ENCODE measurements around the gene ACSL3.

The ACSL3 gene

DNA sequence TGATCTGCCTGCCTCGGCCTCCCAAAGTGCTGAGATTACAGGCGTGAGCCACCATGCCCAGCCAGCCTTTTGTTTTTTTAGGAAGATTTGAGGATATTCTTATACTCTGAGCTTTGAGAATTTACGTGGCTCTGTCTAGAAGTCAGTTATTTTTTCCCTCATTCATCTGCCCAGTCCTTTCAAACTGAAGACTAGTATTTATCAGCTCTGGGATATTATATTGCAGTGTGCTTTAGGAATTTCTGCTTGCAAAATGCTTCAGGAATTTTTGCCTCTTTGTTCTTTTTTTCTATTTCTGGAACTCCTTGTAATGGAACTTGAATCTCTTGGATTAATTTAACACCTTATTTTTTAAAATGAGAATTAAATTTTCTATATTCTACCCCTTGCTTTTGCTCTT is 22.6 kb downstream of the ACSL3 start:
- no peak for DNase-seq

DNA sequence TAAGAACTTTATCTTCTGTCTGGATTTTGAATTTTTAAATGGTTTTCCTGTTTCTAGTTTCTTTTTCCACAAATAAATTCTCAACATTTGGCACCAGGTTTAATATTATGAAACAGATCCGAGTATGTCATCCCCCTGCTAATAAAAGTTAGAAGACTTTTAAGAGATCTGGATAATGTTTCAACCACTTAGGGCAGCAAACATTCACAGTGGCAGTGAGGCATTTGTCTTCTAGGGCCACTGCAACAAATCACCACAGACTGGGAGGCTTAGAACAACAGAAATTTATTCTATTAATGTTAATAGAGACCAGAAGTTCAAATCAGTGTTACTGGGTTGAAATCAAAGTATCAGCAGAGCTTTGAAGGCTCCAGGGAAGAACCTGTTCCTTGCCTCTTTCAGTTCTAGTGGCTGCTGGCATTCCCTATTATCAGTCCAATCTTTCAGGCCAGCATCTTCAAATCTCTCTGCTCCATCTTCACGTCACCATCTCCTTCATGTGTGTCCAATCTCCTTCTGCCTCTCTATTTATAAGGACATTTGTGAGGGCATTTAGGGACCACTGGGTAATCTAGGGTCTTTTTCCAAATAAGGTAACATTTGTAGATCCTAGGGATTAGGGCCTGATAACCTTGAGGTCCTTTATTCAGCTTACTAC is 23.4 kb downstream of the ACSL3 start:
- no peak for DNase-seq

DNA sequence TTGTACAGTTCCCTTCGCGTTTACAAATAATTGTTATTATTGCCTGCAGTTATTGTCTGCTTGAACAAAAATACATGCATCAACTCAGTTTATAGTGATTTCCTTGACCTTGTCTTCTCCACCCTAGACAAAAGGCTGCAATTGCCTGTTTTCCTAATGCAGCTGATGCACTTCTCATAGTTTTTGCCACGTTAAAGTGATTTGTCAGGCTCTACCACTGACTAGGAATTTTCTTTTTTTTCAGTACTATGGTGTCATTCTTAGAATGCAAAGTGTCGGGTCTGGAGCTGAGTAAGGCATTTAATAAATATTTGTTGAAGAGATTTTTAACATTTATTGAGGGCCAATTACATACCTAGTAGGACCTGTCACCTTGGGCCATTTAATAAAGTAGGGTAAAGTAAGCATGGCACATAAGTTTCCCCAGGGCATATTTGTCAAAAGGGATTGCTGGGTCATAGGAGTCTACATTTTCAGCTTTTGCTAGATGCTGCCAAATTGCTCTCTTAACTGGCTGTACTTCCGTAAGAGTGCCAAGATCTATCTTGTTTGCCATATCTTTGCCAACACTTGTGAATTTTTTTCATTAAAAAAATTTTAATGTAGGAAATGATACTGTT is 24.1 kb downstream of the ACSL3 start:
- no peak for DNase-seq

DNA sequence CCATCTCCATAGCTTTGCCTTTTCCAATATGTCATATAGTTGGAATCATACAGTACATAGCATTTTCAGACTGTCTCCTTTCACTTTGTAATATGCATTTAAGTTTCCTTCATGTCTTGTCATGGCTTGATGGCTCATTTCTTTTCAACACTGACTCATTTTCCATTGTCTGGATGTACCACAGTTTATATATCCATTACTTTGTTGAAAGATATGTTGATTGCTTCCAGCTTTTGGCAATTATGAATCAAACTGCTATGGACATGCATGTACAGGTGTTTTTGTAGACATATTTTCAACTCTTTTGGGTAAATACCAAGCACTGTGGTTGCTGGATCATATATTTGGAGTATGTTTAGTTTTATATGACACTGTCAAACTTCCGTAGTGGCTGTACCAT is 26.3 kb downstream of the ACSL3 start:
- DNase-seq = no peak

DNA sequence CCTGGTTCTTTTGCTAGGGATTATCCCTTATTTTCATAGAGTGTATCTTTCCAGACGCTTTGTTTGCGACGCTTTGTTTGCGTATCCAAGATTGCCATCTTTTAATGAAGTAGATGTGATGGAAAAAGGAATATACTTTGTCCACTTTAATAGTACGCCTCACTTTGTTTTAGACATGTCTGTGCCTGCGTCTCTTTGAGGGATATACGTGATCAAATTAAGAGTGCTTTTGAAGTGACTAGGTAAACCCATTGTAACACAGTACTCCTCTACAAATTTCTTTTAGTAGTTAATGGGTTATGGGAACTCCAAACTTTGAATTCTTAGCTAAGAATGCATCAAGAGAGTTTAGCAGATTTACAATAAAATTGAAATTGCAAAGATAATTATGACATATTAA is 27.9 kb downstream of the ACSL3 start:
- DNase-seq = no peak

DNA sequence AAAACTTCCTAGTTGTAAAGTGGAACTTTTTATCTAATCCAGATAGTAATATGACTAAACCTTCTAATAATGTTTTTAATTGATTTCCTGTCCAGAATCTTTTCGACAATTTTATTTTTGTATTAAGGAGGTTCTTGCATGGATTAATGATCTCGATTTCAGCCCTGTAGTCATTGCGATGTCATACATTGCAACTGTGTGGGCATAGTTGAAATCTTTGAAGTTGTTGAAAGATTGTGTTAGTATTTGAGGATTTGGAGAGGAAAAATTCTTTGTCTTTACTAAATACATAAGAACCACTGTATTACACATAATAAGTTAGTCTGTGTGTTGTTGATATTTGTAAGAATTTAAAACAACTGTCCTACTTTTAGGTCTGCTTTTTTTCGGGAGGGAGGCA is 31.1 kb downstream of the ACSL3 start:
- no peak for DNase-seq

DNA sequence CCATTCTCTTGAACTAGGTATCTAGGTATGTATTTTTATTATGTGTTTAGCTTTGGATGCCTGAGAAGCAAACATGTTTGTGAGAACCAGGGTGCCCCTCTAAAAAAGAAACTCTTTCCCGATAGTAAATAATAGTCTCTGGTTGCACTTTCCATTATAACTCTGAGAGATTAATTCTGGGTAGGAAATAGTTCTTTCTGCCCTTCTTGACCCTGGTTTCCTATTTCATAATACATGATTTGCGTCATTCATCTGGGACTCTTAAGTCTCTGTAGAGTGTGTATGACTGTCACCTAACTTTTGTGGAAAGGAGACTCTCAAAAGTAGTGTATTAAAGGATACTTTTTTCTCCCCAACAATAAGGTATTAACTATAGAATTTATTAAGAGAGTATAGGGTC is 31.5 kb downstream of the ACSL3 start:
- no peak for DNase-seq

DNA sequence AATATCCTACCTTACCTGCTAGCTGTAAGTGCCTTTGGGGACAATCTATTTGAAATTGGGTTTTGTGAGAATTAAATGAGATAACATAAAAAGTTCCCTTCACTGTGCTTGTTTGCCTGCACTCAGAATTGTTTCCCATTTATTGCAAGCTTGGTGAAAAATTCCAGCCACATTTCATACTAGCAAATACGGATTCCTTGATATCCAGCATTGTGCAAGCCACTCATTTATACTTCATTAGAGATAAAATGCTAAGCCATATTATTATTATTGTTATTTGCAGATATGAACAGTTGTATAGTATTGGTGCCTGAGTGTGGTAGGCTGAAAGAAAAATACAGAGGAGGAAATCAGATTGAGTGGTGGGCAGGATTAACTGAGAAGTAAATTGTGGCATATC is 31.9 kb downstream of the ACSL3 start:
- no peak for DNase-seq

DNA sequence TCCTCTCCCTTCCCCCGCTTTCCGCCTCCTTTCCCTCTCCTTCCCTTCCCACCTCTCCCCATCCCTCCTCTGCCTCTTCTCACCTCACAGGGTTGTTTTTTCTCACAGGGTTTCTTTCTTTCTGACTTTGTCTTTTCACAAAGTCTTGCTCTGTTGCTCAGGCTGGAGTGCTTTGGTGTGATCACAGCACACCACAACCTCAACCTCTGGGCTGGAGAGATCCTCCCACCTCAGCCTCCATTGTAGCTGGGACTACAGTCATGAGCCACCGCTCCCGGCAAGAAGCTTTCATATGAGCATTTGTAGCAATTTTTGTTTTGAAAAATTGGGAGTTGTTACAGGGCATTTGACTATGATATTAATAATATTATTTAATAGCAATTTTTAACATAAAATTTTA is 32.9 kb downstream of the ACSL3 start:
- DNase-seq = no peak

DNA sequence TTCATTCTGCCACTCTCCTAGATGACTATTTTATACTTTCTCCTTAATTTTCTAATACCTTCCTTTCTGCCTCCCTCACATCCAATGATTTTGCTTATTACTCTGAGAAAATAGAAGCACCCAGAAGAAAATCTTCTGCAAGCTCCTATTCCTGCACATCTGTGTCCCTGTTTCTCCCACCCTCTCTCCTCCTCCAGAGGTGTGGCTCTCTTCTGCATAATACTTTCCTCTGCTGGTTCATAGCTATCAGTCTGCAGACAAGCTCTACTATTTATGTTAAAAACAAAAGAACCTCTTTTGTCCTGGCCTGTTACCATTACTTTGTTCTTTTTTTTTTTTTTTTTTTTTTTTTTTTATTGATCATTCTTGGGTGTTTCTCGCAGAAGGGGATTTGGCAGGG is 34.3 kb downstream of the ACSL3 start:
- no peak for DNase-seq

DNA sequence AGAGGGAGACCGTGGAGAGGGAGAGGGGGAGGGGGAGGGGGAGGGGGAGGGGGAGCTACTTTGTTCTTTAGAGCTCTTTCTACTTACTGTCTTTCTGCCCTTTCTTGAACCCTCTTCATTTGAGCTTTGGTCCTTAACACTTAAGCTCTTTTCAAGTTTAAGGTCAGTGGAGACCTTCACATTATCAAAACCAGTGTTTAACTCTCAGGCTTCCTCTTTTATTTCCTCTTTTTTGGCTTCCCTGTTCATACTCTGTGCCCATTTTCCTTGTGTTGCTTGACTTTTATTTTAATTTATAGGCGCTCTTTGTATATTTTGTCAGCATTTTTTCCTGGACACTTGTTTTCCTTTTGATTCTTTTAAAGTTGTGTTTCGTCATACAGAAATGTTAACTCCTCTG is 37.1 kb downstream of the ACSL3 start:
- DNase-seq = no peak

DNA sequence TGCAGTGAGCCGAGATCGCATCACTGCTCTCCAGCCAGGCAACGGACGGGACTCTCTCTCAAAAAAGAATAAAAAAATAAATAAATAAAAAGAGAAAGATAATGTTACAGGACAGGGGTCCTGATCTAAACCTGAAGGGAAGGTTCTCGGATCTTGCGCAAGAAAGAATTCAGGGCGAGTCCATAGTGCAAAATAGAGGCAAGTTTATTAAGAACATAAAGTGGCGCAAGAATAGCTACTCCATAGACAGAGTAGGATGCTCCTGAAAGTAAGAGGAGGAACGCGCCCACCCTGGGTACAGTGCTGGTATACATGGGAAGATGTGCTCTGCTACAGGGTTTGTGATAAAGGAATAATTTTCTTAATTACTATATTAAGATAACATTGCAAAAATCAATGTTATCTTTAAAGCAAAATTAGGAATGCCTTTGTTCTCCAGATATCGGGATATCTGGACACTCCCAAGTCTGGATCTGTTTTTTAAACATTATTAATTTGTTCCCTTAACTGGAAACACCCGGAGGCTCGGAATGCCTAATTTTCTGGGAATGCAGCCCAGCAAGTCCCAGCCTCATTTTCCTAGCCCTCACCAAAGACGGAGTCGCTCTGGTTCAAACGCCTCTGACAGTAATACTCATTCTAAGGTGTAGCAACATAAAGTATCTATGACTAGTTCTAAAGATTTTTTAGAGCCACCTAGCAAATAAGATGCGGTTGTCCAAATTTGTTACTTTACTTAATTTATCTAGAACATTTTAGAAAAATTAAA is 38.8 kb downstream of the ACSL3 start:
- DNase-seq = no peak

DNA sequence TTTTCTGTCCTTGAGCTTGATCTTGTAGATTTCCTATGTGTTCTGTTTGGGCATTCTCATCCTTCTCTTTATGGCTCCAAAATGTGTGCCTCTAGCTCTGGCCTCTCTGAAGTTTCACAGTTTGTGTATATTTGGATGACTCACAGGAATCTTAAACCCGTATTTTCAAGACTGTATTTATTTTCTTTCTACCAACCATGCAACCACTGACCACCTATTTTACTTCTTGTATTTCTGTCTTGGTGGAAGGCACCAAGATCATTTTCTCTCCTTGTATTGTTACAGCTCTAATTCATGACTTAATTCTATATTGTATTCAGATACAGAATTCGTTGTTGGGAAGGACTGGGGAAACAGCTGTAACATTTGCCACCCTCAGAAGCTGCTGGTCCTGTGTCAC is 39.5 kb downstream of the ACSL3 start:
- DNase-seq = no peak

DNA sequence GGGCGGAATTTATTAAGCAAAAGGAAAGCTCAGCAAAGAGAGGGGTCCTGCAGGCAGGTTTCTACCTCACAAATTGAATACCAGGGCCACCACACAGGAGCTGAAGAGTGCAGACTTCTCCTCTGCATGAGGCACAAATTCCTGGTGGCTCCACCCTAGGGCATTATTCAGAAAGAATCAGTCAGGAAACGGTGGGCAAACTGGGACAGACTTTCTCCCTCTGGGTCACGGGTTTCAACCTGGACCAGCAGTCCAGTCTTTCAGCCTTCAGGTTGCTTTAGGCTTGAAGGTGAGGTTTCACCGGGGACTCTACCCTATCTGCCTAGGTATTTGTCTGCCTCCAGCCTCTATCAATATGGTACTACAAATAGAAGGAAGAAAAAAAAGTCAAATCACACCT is 41.8 kb downstream of the ACSL3 start:
- no peak for DNase-seq

DNA sequence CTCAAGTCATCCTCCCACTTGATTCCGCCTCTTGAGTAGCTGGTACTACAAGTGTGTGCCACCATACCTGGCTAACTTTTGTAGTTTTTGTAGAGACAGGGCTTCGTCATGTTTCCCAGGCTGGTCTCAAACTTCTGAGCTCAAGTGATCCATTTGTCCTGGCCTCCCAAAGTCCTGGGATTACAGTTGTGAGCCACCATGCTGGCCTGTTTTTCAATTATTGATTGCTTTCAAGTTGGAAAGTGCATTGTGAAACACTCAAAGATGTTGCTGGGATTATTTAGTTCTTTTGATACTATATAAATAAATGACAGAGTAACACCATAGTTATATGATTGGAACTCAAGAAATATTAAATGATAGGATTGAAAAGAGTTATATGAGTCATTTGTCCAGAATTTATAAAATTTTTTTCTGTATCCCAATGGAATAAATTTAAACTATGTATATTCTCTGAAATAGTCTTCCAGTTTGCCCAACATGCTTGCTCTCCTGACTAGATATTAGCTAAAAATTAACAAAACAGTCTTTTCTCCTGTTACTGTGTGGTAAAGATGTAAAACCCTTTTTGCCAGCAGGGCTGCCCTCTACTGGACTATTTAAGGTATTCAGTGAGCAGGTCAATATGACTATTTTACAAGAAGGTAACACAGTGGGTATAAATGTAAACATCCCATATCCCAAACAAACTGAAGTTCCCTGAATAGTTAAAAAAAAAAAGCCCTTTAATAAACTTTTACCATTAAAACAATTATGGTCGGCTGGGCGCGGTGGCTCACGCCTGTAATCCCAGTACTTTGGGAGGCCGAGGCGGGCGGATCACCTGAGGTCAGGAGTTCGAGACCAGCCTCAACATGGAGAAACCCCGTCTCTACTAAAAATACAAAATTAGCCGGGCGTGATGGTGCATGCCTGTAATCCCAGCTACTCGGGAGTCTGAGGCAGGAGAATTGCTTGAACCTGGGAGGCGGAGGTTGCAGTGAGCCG is 42.7 kb downstream of the ACSL3 start:
- no peak for DNase-seq

DNA sequence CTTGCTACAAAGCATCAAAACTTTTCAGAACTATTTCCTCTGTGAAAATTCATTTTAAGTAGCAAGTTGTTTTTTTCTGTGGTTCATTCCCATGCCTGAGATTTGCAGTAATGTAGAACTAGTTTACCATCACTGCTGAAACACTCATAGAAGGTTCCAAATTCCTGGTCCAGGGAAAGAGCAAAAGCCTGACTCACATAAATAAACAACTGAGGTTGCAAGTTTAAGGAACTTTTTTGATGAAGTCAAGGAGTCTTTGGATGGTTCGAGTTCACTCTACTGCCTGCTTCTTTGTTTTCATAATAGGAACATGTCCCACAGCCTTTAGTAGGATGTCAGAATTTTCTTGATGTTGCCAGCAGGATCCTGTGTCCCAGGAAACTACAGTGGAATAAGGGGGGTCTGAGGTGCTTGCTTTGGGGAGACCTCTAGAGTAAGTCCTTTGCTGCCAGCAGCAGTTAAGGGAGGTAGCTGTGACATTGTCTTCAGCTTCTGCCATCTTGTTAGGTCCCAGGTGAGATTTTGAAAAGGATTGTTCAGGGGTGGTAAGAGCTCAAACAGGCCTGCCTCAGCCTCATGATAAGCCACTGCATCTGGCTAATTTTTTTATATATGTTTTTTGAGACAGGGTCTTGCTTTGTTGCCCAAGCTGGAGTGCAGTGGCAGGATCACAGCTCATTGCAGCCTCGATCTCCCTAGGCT is 43.9 kb downstream of the ACSL3 start:
- DNase-seq = no peak

DNA sequence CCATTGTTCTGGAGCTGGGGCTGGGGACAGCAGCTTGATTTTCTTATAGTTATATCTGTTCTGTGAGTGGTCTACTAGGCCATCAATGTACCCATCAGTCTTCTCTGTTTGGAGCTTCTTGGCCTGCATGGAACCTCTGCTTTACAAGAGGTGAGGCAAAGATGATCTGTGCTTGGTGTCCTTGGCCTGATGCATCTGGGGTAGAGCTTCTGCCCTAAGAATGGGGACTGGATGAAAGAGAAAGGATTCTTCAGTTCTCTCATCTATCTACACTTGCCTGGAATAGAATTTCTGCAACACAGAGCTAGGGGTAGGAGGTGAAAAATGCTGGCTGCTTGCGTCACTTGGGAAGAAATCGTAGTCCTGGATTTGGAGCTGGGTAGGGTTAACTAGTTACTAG is 46.2 kb downstream of the ACSL3 start:
- no peak for DNase-seq

DNA sequence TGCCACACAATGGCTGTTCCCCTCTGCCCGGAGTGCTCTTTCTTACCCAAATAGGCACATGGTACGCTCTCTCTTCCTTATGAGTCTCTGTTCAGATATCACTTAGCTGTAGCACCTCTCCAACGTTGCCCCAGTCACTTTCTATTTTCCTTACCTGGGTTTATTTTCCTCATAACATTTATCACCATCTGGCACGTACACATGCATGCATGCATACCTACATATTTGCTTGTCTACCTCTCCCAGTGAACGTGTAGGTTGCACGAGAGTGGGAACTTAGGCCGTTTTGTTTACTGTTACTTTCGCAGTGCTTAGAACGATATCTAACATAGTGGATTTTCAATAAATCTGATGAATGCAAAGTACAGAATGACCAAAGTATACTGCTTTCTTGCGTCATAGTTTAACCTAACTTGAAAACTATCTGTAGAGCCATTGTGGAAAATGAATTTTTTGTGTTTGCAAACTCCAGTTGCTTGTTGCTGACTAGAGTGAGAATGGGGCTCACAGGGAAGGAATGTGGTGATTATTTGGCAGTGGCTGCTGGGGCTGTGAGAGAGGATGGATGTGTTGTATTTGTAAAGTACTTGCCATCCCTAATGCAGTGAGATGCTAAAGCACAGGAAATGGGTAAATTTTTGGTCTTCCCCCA is 47.1 kb downstream of the ACSL3 start:
- DNase-seq = no peak

DNA sequence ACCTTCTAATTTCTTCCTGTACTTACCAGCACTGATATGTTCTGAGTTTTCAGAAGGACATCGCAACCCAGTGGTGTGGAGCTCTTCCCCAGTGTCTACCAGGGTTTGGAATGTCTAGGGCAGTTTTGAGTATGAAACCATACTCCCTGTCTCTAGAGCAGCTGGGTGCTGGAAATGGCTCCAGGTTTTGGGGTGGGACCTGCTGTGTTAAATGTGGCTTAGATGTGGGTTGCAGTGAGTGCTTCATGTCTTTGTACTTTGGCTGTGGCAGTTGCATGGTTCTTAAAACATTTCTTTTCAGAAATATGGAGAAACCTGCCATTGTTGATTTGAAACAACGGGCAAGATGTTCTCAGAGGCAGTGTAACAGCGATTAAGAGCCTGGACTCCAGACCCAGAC is 48.5 kb downstream of the ACSL3 start:
- DNase-seq = no peak

DNA sequence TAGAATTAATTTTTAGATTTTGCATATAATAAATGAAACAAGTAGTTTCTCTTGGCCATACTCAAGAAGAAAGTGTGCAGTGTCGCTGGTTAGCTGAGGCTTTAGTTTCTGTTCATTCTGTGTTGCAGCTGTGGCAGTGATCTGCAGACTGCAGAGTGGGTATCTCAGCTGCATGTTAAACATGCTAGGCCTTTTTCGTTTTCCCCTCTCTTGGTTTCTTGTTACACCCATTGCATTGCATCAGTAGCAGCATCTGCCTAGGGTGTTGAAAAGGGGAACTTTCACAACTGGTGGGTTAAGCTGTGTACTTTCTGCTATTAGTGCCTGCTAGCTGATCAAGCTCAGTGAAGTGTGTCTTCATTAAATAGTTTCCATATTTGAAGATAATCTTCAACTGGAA is 51.3 kb downstream of the ACSL3 start:
- DNase-seq = no peak

DNA sequence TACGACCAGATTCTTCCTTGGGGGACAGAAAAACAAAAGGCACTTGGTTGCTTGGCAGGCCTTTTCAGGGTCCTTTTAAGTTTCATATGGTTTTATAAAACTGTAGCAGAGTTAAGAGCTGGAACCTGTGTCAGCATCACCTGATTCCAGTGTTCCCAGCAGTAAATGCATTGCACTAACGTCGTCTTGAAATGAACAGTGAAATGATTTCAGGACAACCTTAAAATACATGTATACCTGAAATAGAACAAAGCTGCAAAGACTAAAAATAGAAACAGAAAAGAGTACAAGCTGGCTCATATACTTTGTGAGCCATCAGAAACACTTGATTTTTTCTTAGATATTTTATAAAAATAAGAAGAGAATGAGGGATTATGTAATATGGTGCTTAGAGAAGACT is 51.9 kb downstream of the ACSL3 start:
- no peak for DNase-seq
